ENCODE results near the gene NME4. TPM values are rescaled to one million over a fixed set of nuclear protein-coding genes. Genes with fewer than 3 reads are reported as not detected.

Gene NME4
- total RNA-seq, 2 donors from 2014 or later: 38.3 to 63.6 TPM

GRCh38 chr16:373848-374615 is 23.0 kb upstream of the NME4 start:
- DNase-seq: no peak
- no peaks in the 10 kb centered on the region for H3K27me3 ChIP-seq
- no peaks in the 10 kb centered on the region for H3K9me3 ChIP-seq
- H3K4me1 ChIP-seq: peaks cover 5% of the 10 kb centered on the region
- TF ChIP-seq CTCF (IDR thresholded peaks at IDR 0.05): no peak
- peaks cover 8% of the 10 kb centered on the region for H3K36me3 ChIP-seq
- no peak overlapping the region for H3K27ac ChIP-seq
- H3K4me3 ChIP-seq: no peak overlapping the region
- H3K9ac ChIP-seq (ENCODE audit: low read depth in 2 of 2, low read length in 2 of 2): no peak overlapping the region
- intact Hi-C loops (cut with DNase I): no loop called here

DNA sequence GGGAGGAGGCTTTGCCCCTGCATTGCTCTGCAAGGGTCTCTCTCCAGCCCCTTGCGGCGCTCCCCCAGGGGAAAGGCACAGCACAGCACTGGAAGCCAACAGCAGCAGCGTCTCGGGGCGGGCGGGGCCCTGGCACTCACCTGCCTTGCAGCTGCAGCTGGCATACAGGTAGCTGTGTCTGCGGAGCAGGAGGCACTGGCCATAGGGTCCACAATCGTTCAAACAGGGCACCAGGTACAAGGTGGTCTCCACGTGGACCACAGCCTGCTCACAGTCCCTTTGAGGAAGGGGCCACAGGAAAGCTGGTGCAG is 22.4 kb upstream of the NME4 start:
- DNase-seq: no peak
- no peak for TF ChIP-seq CTCF (IDR thresholded peaks at IDR 0.05)
- no peaks in the 10 kb centered on the region for H3K27me3 ChIP-seq
- intact Hi-C loops (cut with DNase I): no loop called here
- H3K4me3 ChIP-seq: no peak overlapping the region
- peaks cover 8% of the 10 kb centered on the region for H3K36me3 ChIP-seq
- H3K9me3 ChIP-seq: no peaks in the 10 kb centered on the region
- peaks cover 9% of the 10 kb centered on the region for H3K4me1 ChIP-seq
- H3K27ac ChIP-seq: no peak overlapping the region
- H3K9ac ChIP-seq (ENCODE audit: low read depth in 2 of 2, low read length in 2 of 2): no peak overlapping the region

GRCh38 chr16:375212-375611 is 21.8 kb upstream of the NME4 start:
- Histone ChIP-seq H3K27ac (no peak overlapping the region), H3K4me3 (no peak overlapping the region), H3K9me3 (no peaks in the 10 kb centered on the region), H3K27me3 (no peaks in the 10 kb centered on the region), H3K9ac (ENCODE audit: low read depth in 2 of 2, low read length in 2 of 2) (no peak overlapping the region), H3K36me3 (peaks cover 8% of the 10 kb centered on the region), H3K4me1 (peaks cover 16% of the 10 kb centered on the region)
- intact Hi-C loops (cut with DNase I): no loop called here
- DNase-seq: no peak
- TF ChIP-seq CTCF (IDR thresholded peaks at IDR 0.05): no peak

DNA sequence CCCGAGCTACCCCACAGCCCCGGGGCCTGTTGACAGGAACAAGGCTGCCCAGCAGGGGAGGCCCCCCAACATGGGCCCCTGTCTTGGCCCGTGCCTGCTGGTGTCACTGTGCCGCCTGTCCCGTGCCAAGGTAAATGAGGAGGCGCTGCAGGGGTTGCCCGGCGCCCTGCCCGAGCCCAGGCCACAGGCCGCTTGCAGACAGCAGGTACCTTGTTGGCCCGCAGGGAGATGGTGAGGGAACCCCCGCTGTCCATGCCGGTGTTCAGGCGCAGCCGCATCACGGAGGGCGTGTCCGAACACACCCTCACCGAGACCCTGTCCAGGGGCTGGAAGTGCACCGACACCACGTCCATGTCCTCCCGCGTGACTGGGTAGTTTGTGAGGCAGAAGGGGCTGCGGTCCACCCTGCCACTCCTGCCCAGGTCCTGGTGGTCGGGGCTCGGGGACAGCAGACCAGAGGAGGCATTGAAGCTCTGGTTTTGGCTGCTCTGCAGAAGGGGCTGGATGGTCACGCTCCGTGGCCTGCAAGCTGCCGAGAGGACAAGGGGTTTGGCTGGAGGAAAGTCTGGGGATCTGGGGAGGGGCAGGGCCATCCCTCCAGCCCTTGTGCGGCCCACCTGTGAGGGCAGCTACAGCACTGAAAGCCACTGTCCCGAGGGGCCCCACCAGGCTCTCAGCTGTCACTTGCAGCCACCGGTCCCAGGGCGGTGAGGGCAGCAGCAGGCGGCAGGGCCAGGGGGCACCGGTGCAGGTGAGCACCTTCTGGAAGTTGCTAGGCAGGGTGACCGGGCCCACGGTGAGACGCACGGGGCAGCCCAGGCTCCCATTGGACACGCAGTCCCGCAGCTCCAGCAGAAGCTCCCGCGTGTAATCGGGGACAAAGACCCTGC is 20.8 kb upstream of the NME4 start:
- H3K4me1 ChIP-seq: peaks cover 15% of the 10 kb centered on the region
- no peaks in the 10 kb centered on the region for H3K27me3 ChIP-seq
- no peak overlapping the region for H3K9ac ChIP-seq (ENCODE audit: low read depth in 2 of 2, low read length in 2 of 2)
- no peaks in the 10 kb centered on the region for H3K9me3 ChIP-seq
- intact Hi-C loops (cut with DNase I): no loop called here
- no peak overlapping the region for H3K27ac ChIP-seq
- peaks cover 8% of the 10 kb centered on the region for H3K36me3 ChIP-seq
- no peak overlapping the region for H3K4me3 ChIP-seq
- no peak for TF ChIP-seq CTCF (IDR thresholded peaks at IDR 0.05)
- no peak for DNase-seq

DNA sequence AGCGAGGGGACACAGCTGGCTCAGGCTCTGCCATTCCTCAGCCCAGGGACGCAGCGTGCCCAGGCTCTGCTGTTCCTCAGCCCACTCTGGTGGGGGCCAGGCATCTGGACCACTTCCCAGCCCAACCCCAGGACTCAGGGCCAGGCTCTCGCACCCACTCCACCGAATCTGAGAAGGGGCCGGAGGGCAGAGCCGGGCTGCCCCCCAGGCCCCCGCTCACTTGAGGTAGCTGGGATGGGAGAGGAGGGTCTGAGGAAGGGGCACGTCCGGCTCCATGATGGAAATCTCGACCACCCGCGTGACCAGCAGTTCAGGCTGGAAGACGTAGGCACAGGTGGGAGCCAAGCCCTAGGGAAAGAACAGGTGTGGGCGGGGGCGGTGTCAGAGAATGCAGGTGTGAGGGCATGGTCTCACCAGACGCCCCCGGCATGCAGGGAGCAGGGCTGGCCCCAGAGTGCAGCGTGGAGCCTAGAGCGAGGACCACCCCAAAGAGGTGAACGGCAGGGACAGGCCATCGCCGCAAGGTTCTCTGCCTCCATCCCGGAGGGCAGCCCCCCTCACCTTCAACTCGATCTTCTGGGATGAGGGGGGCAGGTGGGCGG is 20.1 kb upstream of the NME4 start:
- Histone ChIP-seq H3K36me3 (peaks cover 8% of the 10 kb centered on the region), H3K27ac (no peak overlapping the region), H3K9ac (ENCODE audit: low read depth in 2 of 2, low read length in 2 of 2) (no peak overlapping the region), H3K4me1 (peaks cover 15% of the 10 kb centered on the region), H3K9me3 (no peaks in the 10 kb centered on the region), H3K27me3 (no peaks in the 10 kb centered on the region), H3K4me3 (no peak overlapping the region)
- intact Hi-C loops (cut with DNase I): no loop called here
- no peak for DNase-seq
- TF ChIP-seq CTCF (IDR thresholded peaks at IDR 0.05): no peak

All from colonic mucosa (tissue), 4 donors.